ENCODE measurements around the gene VWA1.
"Not testable (repeated sequence)": the region's sequence is repeated elsewhere in the genome, so short reads cannot be mapped to it uniquely, and the experiment has no call there.

Gene VWA1

GRCh38 chr1:1438531-1439381 is 3.3 kb downstream of the VWA1 start:
- no peak overlapping the region for H3K4me3 ChIP-seq (replicated peaks in 1 of 2; ENCODE audit: low read depth in 2 of 2, low read length in 2 of 2)
- no peak for DNase-seq (ENCODE audit: low read depth in 2 of 2)
- TF ChIP-seq CTCF (IDR thresholded peaks at IDR 0.05; ENCODE audit: low read depth, low read length) = no peak

- no peak for DNase-seq (ENCODE audit: low read depth in 2 of 2)
- TF ChIP-seq CTCF (IDR thresholded peaks at IDR 0.05; ENCODE audit: low read depth, low read length) = no peak
- no peak overlapping the region for H3K4me3 ChIP-seq (replicated peaks in 1 of 2; ENCODE audit: low read depth in 2 of 2, low read length in 2 of 2)
Observed at GRCh38 chr1:1439546-1440261, 4.2 kb downstream of the VWA1 start.

GRCh38 chr1:1440262-1441001 is 4.9 kb downstream of the VWA1 start:
- TF ChIP-seq CTCF (IDR thresholded peaks at IDR 0.05; ENCODE audit: low read depth, low read length) = no peak
- no peak for DNase-seq (ENCODE audit: low read depth in 2 of 2)
- no peak overlapping the region for H3K4me3 ChIP-seq (replicated peaks in 1 of 2; ENCODE audit: low read depth in 2 of 2, low read length in 2 of 2)

GRCh38 chr1:1441002-1441888 is 5.8 kb downstream of the VWA1 start:
- TF ChIP-seq CTCF (IDR thresholded peaks at IDR 0.05; ENCODE audit: low read depth, low read length) = peak; percentile 96
- peak; percentile 44 to 51 for DNase-seq (ENCODE audit: low read depth in 2 of 2)
- H3K4me3 ChIP-seq (replicated peaks in 1 of 2; ENCODE audit: low read depth in 2 of 2, low read length in 2 of 2) = no peak overlapping the region

GRCh38 chr1:1442069-1442770 is 6.7 kb downstream of the VWA1 start:
- H3K4me3 ChIP-seq (replicated peaks in 1 of 2; ENCODE audit: low read depth in 2 of 2, low read length in 2 of 2) = no peak overlapping the region
- DNase-seq (ENCODE audit: low read depth in 2 of 2) = no peak
- no peak for TF ChIP-seq CTCF (IDR thresholded peaks at IDR 0.05; ENCODE audit: low read depth, low read length)

GRCh38 chr1:1446631-1447030 is 11.1 kb downstream of the VWA1 start:
- not testable (repeated sequence) for DNase-seq (ENCODE audit: low read depth in 2 of 2); H3K4me3 ChIP-seq (replicated peaks in 1 of 2; ENCODE audit: low read depth in 2 of 2, low read length in 2 of 2)
